Neural cell (in vitro differentiated cells): ENCODE measurements around the gene FGD1.

Experiments
- EP300 ChIP-seq: fragments of 450-650 bp; conservative IDR thresholded peaks from 2 replicates; pipeline ENCODE4 v1.6.1; 2014; ENCODE audit warnings: antibody characterized with exemption, mild to moderate bottlenecking, moderate library complexity; ENCODE audit not compliant: poor library complexity, severe bottlenecking
- EZH2 ChIP-seq: fragments of 200-600, 300-800 bp; shearing (Covaris generic), sonication (generic); IDR thresholded peaks from 2 replicates; pipeline ENCODE4 v1.6.1; 2014; ENCODE audit warnings: antibody characterized with exemption, low read length, borderline replicate concordance, mild to moderate bottlenecking; ENCODE audit not compliant: insufficient read depth, poor library complexity, severe bottlenecking
- MXI1 ChIP-seq: fragments of 450-650 bp; conservative IDR thresholded peaks from 2 replicates; pipeline ENCODE4 v1.6.1; 2014; ENCODE audit warnings: antibody characterized with exemption, mild to moderate bottlenecking; ENCODE audit not compliant: poor library complexity, severe bottlenecking
- POLR2AphosphoS5 ChIP-seq: IDR thresholded peaks from 2 replicates; pipeline ENCODE4 v1.6.1; 2012
- RAD21 ChIP-seq: fragments of 450-650 bp; conservative IDR thresholded peaks from 2 replicates; pipeline ENCODE4 v1.6.1; 2014; ENCODE audit warnings: antibody characterized with exemption, mild to moderate bottlenecking, moderate library complexity
- SMC3 ChIP-seq: fragments of 450-650 bp; conservative IDR thresholded peaks from 2 replicates; pipeline ENCODE4 v1.6.1; 2014; ENCODE audit warnings: antibody characterized with exemption, mild to moderate bottlenecking, moderate library complexity; ENCODE audit not compliant: poor library complexity
- TAF1 ChIP-seq: IDR thresholded peaks from 2 replicates; pipeline ENCODE4 v1.6.1; 2012; ENCODE audit warnings: low read depth
- TF ChIP-seq, protein P1 (sequence below): fragments of 450-650 bp; IDR thresholded peaks from 2 replicates; pipeline ENCODE4 v1.5.1; 2014; ENCODE audit warnings: antibody characterized with exemption, mild to moderate bottlenecking, moderate library complexity; ENCODE audit not compliant: poor library complexity, severe bottlenecking
- TF ChIP-seq, protein P2 (sequence below): IDR thresholded peaks from 2 replicates; pipeline ENCODE4 v1.6.1; 2012; ENCODE audit warnings: borderline replicate concordance

DNA sequence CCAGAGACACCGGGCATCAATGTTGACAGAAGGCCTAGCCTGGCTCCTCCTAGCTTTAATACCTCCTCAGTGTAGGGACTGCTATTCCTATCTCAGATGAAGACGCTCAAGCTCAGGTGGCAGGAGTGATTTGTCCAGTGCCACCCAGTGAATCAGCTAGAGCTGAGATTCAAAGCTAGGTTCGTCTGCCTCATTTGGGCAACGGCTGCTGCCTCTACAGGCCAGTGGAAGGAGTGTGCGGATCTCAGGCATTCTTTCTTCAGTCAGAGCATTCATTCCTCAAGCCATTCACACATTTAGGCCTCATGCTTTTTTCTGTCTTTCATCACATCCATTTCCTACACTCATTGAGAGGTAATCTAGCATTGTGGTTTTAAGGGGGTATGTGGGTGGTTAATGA is 48.6 kb downstream of the FGD1 start:
- TF ChIP-seq, protein P1, sequence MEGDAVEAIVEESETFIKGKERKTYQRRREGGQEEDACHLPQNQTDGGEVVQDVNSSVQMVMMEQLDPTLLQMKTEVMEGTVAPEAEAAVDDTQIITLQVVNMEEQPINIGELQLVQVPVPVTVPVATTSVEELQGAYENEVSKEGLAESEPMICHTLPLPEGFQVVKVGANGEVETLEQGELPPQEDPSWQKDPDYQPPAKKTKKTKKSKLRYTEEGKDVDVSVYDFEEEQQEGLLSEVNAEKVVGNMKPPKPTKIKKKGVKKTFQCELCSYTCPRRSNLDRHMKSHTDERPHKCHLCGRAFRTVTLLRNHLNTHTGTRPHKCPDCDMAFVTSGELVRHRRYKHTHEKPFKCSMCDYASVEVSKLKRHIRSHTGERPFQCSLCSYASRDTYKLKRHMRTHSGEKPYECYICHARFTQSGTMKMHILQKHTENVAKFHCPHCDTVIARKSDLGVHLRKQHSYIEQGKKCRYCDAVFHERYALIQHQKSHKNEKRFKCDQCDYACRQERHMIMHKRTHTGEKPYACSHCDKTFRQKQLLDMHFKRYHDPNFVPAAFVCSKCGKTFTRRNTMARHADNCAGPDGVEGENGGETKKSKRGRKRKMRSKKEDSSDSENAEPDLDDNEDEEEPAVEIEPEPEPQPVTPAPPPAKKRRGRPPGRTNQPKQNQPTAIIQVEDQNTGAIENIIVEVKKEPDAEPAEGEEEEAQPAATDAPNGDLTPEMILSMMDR = no peak
- TF ChIP-seq SMC3 (no peak), POLR2AphosphoS5 (no peak), RAD21 (no peak), EZH2 (no peak), TAF1 (no peak), MXI1 (no peak), EP300 (no peak)
- TF ChIP-seq, protein P2, sequence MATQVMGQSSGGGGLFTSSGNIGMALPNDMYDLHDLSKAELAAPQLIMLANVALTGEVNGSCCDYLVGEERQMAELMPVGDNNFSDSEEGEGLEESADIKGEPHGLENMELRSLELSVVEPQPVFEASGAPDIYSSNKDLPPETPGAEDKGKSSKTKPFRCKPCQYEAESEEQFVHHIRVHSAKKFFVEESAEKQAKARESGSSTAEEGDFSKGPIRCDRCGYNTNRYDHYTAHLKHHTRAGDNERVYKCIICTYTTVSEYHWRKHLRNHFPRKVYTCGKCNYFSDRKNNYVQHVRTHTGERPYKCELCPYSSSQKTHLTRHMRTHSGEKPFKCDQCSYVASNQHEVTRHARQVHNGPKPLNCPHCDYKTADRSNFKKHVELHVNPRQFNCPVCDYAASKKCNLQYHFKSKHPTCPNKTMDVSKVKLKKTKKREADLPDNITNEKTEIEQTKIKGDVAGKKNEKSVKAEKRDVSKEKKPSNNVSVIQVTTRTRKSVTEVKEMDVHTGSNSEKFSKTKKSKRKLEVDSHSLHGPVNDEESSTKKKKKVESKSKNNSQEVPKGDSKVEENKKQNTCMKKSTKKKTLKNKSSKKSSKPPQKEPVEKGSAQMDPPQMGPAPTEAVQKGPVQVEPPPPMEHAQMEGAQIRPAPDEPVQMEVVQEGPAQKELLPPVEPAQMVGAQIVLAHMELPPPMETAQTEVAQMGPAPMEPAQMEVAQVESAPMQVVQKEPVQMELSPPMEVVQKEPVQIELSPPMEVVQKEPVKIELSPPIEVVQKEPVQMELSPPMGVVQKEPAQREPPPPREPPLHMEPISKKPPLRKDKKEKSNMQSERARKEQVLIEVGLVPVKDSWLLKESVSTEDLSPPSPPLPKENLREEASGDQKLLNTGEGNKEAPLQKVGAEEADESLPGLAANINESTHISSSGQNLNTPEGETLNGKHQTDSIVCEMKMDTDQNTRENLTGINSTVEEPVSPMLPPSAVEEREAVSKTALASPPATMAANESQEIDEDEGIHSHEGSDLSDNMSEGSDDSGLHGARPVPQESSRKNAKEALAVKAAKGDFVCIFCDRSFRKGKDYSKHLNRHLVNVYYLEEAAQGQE = no peak
